Retinal pigment epithelial cell (primary cell): ENCODE measurements around the gene PIAS2.

ENCODE experiments used
- DNase-seq: peaks from one replicate; pipeline ENCODE4 v3.0.0-alpha.2; 2010; ENCODE audit warnings: low read depth
- H3K4me3 ChIP-seq: 2 replicates; pipeline ENCODE4 v1.5.1; 2011; ENCODE audit warnings: mild to moderate bottlenecking, low read length, control low read depth, moderate library complexity
- CTCF ChIP-seq: conservative IDR thresholded peaks from 2 replicates; pipeline ENCODE4 v1.5.1; 2011; ENCODE audit warnings: low read depth, low read length, control low read depth, inconsistent platforms

PIAS2 gene

GRCh38 chr18:46899274-46899948 lies 17.9 kb downstream of the PIAS2 start:
- no peak for DNase-seq
- no peak overlapping the region for H3K4me3 ChIP-seq
- TF ChIP-seq CTCF = no peak

GRCh38 chr18:46894124-46894523 lies 23.2 kb downstream of the PIAS2 start:
- no peak overlapping the region for H3K4me3 ChIP-seq
- no peak for DNase-seq
- no peak for TF ChIP-seq CTCF

- no peak overlapping the region for H3K4me3 ChIP-seq
- DNase-seq = no peak
- no peak for TF ChIP-seq CTCF
Measured at GRCh38 chr18:46893360-46893759, 23.9 kb downstream of the PIAS2 start.

- H3K4me3 ChIP-seq = no peak overlapping the region
- no peak for DNase-seq
- TF ChIP-seq CTCF = no peak
Measured at GRCh38 chr18:46892842-46893241, 24.5 kb downstream of the PIAS2 start.

- no peak for DNase-seq
- no peak overlapping the region for H3K4me3 ChIP-seq
- TF ChIP-seq CTCF = no peak
Measured at GRCh38 chr18:46891742-46892214, 25.5 kb downstream of the PIAS2 start.

- H3K4me3 ChIP-seq = no peak overlapping the region
- DNase-seq = no peak
- TF ChIP-seq CTCF = no peak
Measured at GRCh38 chr18:46888965-46889364, 28.3 kb downstream of the PIAS2 start.

- DNase-seq = no peak
- no peak for TF ChIP-seq CTCF
- no peak overlapping the region for H3K4me3 ChIP-seq
Measured at GRCh38 chr18:46886893-46887292, 30.4 kb downstream of the PIAS2 start.
